WTC11 (cell line): ENCODE results near the gene ITPKA.

Source experiments
- CBFB ChIP-seq: sonication (generic); formaldehyde crosslinking; IDR thresholded peaks from 2 replicates; pipeline ENCODE4 v1.8.1; 2022; ENCODE audit warnings: mild to moderate bottlenecking, low read depth, missing genetic modification reagents
- CTCF ChIP-seq: fragments of 200-600 bp; IDR thresholded peaks from 2 replicates; pipeline ENCODE4 v1.8.0; 2022; ENCODE audit warnings: antibody characterized with exemption
- FOXP1 ChIP-seq: sonication (generic); formaldehyde crosslinking; IDR thresholded peaks from 2 replicates; pipeline ENCODE4 v1.8.0; 2022; ENCODE audit warnings: missing genetic modification reagents, mild to moderate bottlenecking, moderate library complexity, borderline replicate concordance
- HMGXB4 ChIP-seq: sonication (generic); formaldehyde crosslinking; IDR thresholded peaks from 2 replicates; pipeline ENCODE4 v1.8.1; 2023; ENCODE audit warnings: mild to moderate bottlenecking, moderate library complexity, missing genetic modification reagents
- IRF2 ChIP-seq: sonication (generic); formaldehyde crosslinking; IDR thresholded peaks from 2 replicates; pipeline ENCODE4 v1.8.0; 2022; ENCODE audit warnings: low read depth, missing genetic modification reagents, borderline replicate concordance

GRCh38 chr15:41535544-41535943, 41.9 kb downstream of the ITPKA start:
- no peak for TF ChIP-seq CBFB
- TF ChIP-seq CTCF: no peak
- TF ChIP-seq FOXP1 (CRISPR knock-in tag): no peak
- TF ChIP-seq HMGXB4 (CRISPR knock-in tag): no peak
- no peak for TF ChIP-seq IRF2 (CRISPR knock-in tag)
